ENCODE data around the gene MLX. TPM values are rescaled to one million over a fixed set of nuclear protein-coding genes. Genes with fewer than 3 reads are reported as not detected.
"Not testable (repeated sequence)": the region's sequence is repeated elsewhere in the genome, so short reads cannot be mapped to it uniquely, and the experiment has no call there.

MLX gene
- total RNA-seq, 2 donors from 2014 or later: 33.1 to 36.1 TPM

DNA sequence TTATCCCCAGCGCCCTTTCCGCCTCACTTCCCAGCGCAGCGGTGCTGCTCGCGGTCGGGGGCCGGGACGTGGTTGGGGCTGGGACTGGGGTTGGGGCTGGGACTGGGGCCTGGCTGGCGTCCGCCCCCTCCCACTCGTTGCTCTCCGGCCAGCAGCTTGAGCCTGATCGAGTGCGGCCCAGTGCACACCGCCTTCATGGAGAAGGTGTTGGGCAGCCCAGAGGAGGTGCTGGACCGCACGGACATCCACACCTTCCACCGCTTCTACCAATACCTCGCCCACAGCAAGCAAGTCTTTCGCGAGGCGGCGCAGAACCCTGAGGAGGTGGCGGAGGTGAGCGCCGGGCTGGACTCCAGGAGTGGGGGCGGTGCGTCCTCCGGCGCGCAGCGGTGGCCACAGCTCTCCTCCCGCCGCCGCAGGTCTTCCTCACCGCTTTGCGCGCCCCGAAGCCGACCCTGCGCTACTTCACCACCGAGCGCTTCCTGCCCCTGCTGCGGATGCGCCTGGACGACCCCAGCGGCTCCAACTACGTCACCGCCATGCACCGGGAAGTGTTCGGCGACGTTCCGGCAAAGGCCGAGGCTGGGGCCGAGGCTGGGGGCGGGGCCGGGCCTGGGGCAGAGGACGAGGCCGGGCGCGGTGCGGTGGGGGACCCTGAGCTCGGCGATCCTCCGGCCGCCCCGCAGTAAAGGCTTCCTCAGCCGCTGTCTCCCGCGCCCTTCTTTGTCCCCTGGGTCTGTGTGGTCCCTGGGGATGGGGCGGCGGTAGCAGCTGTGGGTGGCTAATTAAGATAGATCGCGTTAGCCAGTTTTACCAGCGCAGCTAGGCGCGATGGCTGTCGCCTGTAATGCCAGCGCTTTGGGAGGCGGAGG lies 12.4 kb upstream of the MLX start:
- Mint-ChIP-seq H3K4me3 (peak overlapping the region; percentile 93), H3K27ac (peak overlapping the region; percentile 89), H3K27me3 (no peaks in the 10 kb centered on the region), H3K36me3 (ENCODE audit: low read depth) (peaks cover 2% of the 10 kb centered on the region), H3K4me1 (peaks cover 14% of the 10 kb centered on the region)
- DNase-seq (peak; percentile 50 to 62 (median 60)), ATAC-seq (peak; percentile 87)
- H3K9me3 ChIP-seq (ENCODE audit: control insufficient read depth, low read length, poor library complexity, severe bottlenecking): no peaks in the 10 kb centered on the region

DNA sequence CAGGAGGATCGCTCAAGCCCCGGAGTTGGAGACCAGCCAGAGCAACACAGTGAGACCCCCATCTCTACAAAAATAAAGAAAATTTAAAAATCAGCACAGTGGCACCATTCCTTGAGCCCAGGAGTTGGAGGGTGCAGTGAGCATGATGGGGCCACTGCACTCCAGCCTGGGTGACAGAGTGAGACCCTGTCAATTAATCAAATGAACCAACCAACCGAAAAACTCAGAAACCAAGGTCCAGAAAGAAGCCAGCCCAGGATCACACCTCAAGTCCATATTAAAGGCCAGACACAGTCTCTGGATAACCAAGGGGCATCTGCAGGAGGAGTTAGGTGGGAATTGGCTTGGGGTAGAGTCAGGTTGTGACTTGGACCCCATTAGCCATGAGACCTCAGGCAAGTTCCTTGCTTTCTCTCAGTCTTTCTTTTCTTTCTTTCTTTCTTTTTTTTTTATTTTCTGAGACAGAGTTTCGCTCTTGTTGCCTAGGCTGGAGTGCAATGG lies 11.7 kb upstream of the MLX start:
- peaks cover 14% of the 10 kb centered on the region for H3K4me1 Mint-ChIP-seq
- peak overlapping the region; percentile 93 for H3K4me3 Mint-ChIP-seq
- peaks cover 2% of the 10 kb centered on the region for H3K36me3 Mint-ChIP-seq (ENCODE audit: low read depth)
- DNase-seq (no peak), ATAC-seq (peak; percentile 8)
- peak overlapping the region; percentile 89 for H3K27ac Mint-ChIP-seq
- H3K27me3 Mint-ChIP-seq: no peaks in the 10 kb centered on the region
- no peaks in the 10 kb centered on the region for H3K9me3 ChIP-seq (ENCODE audit: control insufficient read depth, low read length, poor library complexity, severe bottlenecking)

DNA sequence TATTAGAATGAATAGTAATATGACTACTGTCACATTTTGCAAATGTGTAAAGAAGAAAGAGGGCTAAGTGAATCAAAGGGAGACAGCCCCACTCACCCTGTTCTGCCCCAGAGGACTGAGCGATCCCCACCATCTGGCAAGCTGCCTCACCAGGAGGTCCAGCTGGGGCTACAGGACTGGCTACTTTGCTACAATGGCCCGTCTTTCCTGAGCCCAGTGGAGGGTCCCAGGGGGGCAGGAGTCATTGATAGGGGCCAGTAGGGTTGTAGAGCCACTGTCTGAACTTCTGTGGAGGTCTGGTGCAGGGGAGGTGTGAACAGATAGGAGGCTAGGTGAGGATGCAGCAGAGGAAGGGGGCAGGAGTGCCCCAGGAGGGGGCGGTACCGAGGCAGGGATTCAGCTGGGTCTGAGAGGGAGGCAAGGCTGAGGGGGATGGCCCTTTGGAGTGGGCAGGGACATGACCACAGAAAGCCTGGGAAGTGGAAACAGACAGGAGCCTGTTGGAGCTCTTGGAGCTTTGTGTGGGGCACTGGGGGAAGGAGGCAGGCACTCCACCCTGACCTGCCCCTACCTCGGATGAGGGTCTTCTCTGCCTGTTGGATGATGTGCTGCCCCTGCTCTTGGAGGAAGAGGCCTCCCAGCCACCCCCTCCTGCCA lies 10.8 kb upstream of the MLX start:
- H3K4me1 Mint-ChIP-seq; ATAC-seq; H3K27ac Mint-ChIP-seq; H3K27me3 Mint-ChIP-seq; H3K4me3 Mint-ChIP-seq; H3K9me3 ChIP-seq (ENCODE audit: control insufficient read depth, low read length, poor library complexity, severe bottlenecking); DNase-seq; H3K36me3 Mint-ChIP-seq (ENCODE audit: low read depth): not testable (repeated sequence)

DNA sequence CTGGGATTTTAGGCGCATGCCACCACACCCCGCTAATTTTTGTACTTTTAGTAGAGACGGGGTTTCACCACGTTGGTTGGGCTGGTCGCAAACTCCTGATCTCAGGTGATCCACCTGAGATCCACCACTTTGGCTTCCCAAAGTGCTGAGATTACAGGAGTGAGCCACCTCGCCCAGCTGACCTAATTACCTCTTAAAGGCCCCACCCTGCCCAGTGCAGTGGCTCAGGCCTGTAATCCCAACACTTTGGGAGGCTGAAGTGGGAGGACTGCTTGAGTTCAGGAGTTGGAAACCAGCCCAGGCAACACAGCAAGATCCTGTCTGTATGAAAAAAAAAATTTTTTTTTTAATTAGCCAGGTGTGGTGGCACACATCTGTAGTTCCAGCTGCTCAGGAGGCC lies 7.8 kb upstream of the MLX start:
- no peaks in the 10 kb centered on the region for H3K36me3 Mint-ChIP-seq (ENCODE audit: low read depth)
- H3K27me3 Mint-ChIP-seq: no peaks in the 10 kb centered on the region
- ATAC-seq (no peak), DNase-seq (no peak)
- H3K9me3 ChIP-seq (ENCODE audit: control insufficient read depth, low read length, poor library complexity, severe bottlenecking): no peaks in the 10 kb centered on the region
- H3K4me3 Mint-ChIP-seq: no peak overlapping the region
- H3K27ac Mint-ChIP-seq: no peak overlapping the region
- H3K4me1 Mint-ChIP-seq: peaks cover 19% of the 10 kb centered on the region

DNA sequence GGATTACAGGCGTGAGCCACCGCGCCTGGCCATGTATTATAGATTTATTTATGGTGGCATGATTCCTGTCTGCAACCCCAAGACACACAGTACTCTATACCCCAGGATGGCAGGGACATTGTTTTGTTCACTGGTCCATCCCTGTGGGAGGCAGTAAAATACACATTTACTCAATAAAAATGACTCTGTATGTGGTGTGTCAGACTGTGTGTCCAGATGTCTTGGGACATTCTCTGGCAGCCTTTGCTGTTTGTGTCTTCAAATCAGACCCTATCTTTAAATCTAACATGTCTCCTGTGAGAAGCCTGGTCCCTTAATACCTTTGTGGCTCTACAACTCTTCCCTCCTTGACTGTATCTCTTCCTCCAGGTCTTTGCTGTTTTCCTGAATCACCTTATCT lies 6.7 kb upstream of the MLX start:
- H3K36me3 Mint-ChIP-seq (ENCODE audit: low read depth): no peaks in the 10 kb centered on the region
- DNase-seq: no peak
- no peak overlapping the region for H3K4me3 Mint-ChIP-seq
- H3K27me3 Mint-ChIP-seq: no peaks in the 10 kb centered on the region
- no peaks in the 10 kb centered on the region for H3K9me3 ChIP-seq (ENCODE audit: control insufficient read depth, low read length, poor library complexity, severe bottlenecking)
- no peak overlapping the region for H3K27ac Mint-ChIP-seq
- H3K4me1 Mint-ChIP-seq: peaks cover 13% of the 10 kb centered on the region
- no peak for ATAC-seq

DNA sequence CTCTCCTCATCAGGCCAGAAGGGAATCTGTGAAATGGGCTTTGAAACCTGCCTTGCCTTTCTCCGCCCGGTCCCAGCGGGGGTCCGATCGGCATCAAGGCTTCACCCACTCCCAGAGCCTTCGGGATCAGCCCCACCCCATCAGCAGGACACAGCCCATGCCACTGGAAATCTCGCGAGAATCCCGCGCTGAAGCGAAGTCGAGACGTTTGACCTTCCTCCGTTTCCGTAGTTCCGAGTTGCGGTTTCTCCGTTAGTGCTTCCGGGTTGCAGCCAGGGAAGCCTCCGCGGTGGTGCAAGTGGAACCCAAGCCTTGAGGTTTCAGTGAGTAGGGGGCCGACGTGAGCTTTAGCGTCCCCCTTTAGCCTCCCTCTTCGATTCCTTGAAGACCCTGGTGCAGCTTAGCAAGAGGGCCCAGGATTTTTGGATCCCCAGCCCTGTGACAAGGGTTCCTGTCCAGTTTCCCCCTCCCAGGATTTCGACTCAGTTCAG lies 5.0 kb upstream of the MLX start, which contains the start of gene COASY:
TSS of gene COASY (plus strand) at position 252 of the 491 bp plus-strand sequence. CDS start 475 bp downstream, outside the sequence.
- Mint-ChIP-seq H3K4me3 (peak within 1 kb of the TSS; percentile 93), H3K4me1 (peaks cover 18% of the 10 kb centered on the region), H3K27ac (peak within 1 kb of the TSS; percentile 94), H3K27me3 (no peaks in the 10 kb centered on the region), H3K36me3 (ENCODE audit: low read depth) (no peaks in the 10 kb centered on the region)
- ATAC-seq (peak; percentile 75), DNase-seq (peak; percentile 72 to 86 (median 80))
- H3K9me3 ChIP-seq (ENCODE audit: control insufficient read depth, low read length, poor library complexity, severe bottlenecking): no peaks in the 10 kb centered on the region

DNA sequence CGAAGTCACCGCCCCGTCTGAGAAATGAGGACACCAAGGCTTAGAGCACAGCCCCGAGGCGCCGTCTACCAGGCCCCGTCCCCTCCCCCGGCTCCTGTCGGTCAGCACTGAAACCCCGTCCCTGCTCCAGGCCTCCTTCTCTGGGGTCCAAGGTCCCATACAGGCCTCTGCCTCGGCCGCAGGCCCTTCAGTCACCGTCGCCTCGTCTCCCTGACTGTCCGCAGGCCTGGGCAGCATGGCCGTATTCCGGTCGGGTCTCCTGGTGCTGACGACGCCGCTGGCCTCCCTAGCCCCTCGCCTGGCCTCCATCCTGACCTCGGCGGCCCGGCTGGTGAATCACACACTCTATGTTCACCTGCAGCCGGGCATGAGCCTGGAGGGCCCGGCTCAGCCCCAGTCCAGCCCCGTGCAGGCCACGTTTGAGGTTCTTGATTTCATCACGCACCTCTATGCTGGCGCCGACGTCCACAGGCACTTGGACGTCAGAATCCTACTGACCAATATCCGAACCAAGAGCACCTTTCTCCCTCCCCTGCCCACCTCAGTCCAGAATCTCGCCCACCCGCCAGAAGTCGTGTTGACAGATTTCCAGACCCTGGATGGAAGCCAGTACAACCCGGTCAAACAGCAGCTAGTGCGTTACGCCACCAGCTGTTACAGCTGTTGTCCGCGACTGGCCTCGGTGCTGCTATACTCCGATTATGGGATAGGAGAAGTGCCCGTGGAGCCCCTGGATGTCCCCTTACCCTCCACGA lies 4.3 kb upstream of the MLX start:
- Mint-ChIP-seq H3K4me1 (peaks cover 19% of the 10 kb centered on the region), H3K4me3 (peak overlapping the region; percentile 93), H3K27me3 (no peaks in the 10 kb centered on the region), H3K27ac (peak overlapping the region; percentile 94), H3K36me3 (ENCODE audit: low read depth) (no peaks in the 10 kb centered on the region)
- H3K9me3 ChIP-seq (ENCODE audit: control insufficient read depth, low read length, poor library complexity, severe bottlenecking): no peaks in the 10 kb centered on the region
- ATAC-seq (peak; percentile 4), DNase-seq (no peak)

DNA sequence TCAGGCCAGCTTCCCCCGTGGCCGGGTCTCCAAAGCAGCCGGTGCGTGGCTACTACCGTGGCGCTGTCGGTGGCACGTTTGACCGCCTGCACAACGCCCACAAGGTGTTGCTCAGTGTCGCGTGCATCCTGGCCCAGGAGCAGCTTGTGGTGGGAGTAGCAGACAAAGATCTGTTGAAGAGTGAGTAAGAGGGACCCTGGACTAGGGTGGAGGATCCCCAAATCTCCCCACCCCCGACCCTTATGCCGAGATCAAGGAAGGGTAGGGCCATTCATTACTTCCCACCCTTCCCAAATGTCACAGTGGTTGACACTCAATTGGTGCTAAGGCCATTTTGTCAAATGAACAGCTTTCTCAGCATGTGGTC lies 3.8 kb upstream of the MLX start:
- H3K27me3 Mint-ChIP-seq: no peaks in the 10 kb centered on the region
- H3K27ac Mint-ChIP-seq: peak overlapping the region; percentile 94
- ATAC-seq: no peak
- H3K9me3 ChIP-seq (ENCODE audit: control insufficient read depth, low read length, poor library complexity, severe bottlenecking): no peaks in the 10 kb centered on the region
- no peak for DNase-seq
- H3K4me3 Mint-ChIP-seq: peak overlapping the region; percentile 93
- H3K4me1 Mint-ChIP-seq: peaks cover 23% of the 10 kb centered on the region
- no peaks in the 10 kb centered on the region for H3K36me3 Mint-ChIP-seq (ENCODE audit: low read depth)

DNA sequence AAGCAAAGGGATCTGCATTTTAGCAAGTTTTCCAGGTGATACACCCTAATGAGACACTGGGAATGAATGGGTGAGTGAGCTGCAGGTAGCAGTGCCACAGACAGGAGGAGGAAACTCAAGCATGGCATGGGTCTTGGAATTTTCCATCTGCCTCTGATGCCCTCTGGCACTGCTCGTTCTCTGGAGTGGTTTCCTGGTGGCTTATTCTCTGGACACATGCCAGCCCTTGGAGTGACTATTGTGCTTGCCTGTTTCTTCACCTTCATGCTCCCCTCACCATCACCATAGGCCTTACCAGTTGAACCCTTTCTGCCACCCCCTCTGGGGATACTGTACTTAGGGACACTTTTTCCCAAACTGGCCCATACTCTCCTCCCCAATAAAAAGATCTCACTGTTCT lies 3.4 kb upstream of the MLX start:
- ATAC-seq (no peak), DNase-seq (no peak)
- Mint-ChIP-seq H3K27ac (peak overlapping the region; percentile 94), H3K4me1 (peaks cover 23% of the 10 kb centered on the region), H3K27me3 (no peaks in the 10 kb centered on the region), H3K4me3 (peak overlapping the region; percentile 56), H3K36me3 (ENCODE audit: low read depth) (no peaks in the 10 kb centered on the region)
- H3K9me3 ChIP-seq (ENCODE audit: control insufficient read depth, low read length, poor library complexity, severe bottlenecking): no peaks in the 10 kb centered on the region

DNA sequence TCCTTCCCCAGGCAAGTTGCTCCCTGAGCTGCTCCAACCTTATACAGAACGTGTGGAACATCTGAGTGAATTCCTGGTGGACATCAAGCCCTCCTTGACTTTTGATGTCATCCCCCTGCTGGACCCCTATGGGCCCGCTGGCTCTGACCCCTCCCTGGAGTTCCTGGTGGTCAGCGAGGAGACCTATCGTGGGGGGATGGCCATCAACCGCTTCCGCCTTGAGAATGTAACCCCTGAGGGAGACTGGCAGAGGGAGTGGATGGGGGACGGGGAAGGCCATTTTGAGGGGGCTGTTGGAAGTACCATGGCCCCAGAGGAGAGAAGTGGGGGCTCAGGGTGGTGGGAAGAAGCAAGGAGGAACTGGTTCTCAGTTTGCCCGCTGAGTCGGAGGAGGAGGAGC lies 3.0 kb upstream of the MLX start:
- no peak for DNase-seq
- H3K9me3 ChIP-seq (ENCODE audit: control insufficient read depth, low read length, poor library complexity, severe bottlenecking): no peaks in the 10 kb centered on the region
- Mint-ChIP-seq H3K27ac (peak overlapping the region; percentile 72), H3K36me3 (ENCODE audit: low read depth) (no peaks in the 10 kb centered on the region), H3K4me1 (peaks cover 25% of the 10 kb centered on the region), H3K4me3 (peak overlapping the region; percentile 56), H3K27me3 (no peaks in the 10 kb centered on the region)
- no peak for ATAC-seq

DNA sequence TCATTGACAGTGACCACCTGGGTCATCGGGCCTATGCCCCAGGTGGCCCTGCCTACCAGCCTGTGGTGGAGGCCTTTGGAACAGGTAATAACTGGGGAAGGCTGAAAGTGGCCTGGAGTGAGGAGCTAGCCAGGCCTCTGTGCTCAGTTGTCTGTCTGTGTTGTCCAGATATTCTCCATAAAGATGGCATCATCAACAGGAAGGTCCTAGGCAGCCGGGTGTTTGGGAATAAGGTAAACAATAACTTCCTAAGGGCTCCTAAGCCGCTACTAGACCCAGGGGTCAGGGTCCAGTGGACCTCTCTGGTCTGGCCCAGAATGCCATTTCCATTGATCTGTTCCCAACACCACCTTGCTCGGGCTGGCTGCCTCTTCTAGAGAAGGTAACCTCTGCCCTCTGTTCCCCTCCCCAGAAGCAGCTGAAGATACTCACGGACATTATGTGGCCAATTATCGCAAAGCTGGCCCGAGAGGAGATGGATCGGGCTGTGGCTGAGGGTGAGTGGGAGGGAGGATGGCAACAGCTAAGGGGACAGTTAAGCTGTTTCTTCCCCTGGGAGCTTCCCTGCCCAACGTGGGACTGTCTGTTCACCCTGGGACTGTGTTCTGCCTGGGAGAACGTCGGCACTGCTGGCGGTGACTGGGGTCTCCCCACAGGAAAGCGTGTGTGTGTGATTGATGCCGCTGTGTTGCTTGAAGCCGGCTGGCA lies 1.9 kb upstream of the MLX start:
- no peak for DNase-seq
- H3K4me3 Mint-ChIP-seq: peak overlapping the region; percentile 55
- no peak for ATAC-seq
- H3K27ac Mint-ChIP-seq: peak overlapping the region; percentile 93
- no peaks in the 10 kb centered on the region for H3K27me3 Mint-ChIP-seq
- H3K4me1 Mint-ChIP-seq: peaks cover 27% of the 10 kb centered on the region
- no peaks in the 10 kb centered on the region for H3K9me3 ChIP-seq (ENCODE audit: control insufficient read depth, low read length, poor library complexity, severe bottlenecking)
- no peaks in the 10 kb centered on the region for H3K36me3 Mint-ChIP-seq (ENCODE audit: low read depth)

DNA sequence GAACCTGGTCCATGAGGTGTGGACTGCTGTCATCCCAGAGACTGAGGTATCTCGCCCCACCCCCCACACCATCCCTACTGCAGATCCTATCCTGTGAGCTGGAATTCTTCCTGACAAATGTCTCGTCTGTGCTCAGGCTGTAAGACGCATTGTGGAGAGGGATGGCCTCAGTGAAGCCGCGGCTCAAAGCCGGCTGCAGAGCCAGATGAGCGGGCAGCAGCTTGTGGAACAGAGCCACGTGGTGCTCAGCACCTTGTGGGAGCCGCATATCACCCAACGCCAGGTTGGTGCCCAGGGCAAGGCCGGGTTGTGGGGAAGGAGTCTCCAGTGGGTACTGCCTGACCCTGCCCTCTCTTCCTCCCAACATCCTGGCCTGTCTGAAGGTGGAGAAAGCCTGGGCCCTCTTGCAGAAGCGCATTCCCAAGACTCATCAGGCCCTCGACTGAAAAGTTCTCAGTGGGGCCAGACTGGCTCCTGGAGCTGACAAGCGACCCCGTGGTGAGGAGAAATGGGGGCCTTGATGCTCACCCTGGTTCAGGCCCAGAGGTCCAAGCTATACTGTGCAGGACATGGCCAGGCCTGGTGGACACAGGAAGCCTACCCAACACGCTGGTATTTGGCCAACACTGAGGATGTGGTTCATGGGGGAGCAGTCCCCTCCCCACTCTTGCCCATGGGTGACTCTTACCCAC lies 1.2 kb upstream of the MLX start:
- Mint-ChIP-seq H3K27ac (peak overlapping the region; percentile 93), H3K36me3 (ENCODE audit: low read depth) (no peaks in the 10 kb centered on the region), H3K27me3 (no peaks in the 10 kb centered on the region), H3K4me1 (peaks cover 27% of the 10 kb centered on the region), H3K4me3 (no peak overlapping the region)
- DNase-seq (no peak), ATAC-seq (no peak)
- no peaks in the 10 kb centered on the region for H3K9me3 ChIP-seq (ENCODE audit: control insufficient read depth, low read length, poor library complexity, severe bottlenecking)

All from T-helper 17 cell (primary cell).